Psoas muscle (tissue), 8 donors: Measurements from ENCODE around the gene GALNT9. TPM values are rescaled to one million over a fixed set of nuclear protein-coding genes. Genes with fewer than 3 reads are reported as not detected.

Source experiments
- ATAC-seq, 4 donors: fragments of 200-7000 bp; cut with Tn5 transposase; one replicate each; pipeline ENCODE4 v1.9.1; 2020; ENCODE audit warnings: moderate library complexity in 3 of 4, mild to moderate bottlenecking in 2 of 4
- DNase-seq, 2 donors: peaks; one replicate each; pipeline ENCODE4 v3.0.0-alpha.2; 2020
- H3K27ac ChIP-seq: fragments of 200-600 bp; one replicate; pipeline ENCODE4 v1.8.0; 2022
- H3K27me3 ChIP-seq, 3 donors: fragments of 200-600 bp in 1 of 3; one replicate each; pipeline versions ENCODE4 v1.6.1 to v1.8.0; 2013 to 2022; ENCODE audit warnings: low read length in 2 of 3, mild to moderate bottlenecking in 2 of 3, moderate library complexity in 1 of 3; ENCODE audit not compliant: insufficient read depth in 3 of 3
- H3K36me3 ChIP-seq, 2 donors: fragments of 200-600 bp in 1 of 2; one replicate each; pipeline versions ENCODE4 v1.6.1 to v1.8.0; 2013 to 2022; ENCODE audit warnings: low read depth in 1 of 2, mild to moderate bottlenecking in 1 of 2, moderate library complexity in 1 of 2; ENCODE audit not compliant: insufficient read depth in 1 of 2
- H3K4me1 ChIP-seq: fragments of 200-600 bp; one replicate; pipeline ENCODE4 v1.8.0; 2022
- H3K4me3 ChIP-seq: fragments of 200-600 bp; one replicate; pipeline ENCODE4 v1.8.0; 2022; ENCODE audit warnings: mild to moderate bottlenecking
- H3K9me3 ChIP-seq: fragments of 200-600 bp; one replicate; pipeline ENCODE4 v1.8.0; 2022
- CTCF ChIP-seq: fragments of 200-600 bp; IDR thresholded peaks from one replicate; pipeline ENCODE4 v1.8.0; 2022; ENCODE audit warnings: antibody characterized with exemption
- WGBS, 3 donors: extraction: QIAGEN DNeasy Blood & Tissue Kit; methylation state at CpG; one replicate each; pipeline versions ENCODE4 v1.1.6 to v1.1.7; 2013; 5-methylcytosine and 5-hydroxymethylcytosine counted together
- intact Hi-C, 2 donors: fragments of 100-400 bp; cut with DNase I; formaldehyde crosslinking; loops; one replicate each; pipeline versions ENCODE4 v1.11.0 to v1.14.2; 2022
- polyA plus RNA-seq, 3 donors: library from polyadenylated mRNA; stranded (reverse); fragments of 200-250 nt; gene quantifications; one replicate each; pipeline ENCODE4 v1.2.3, GENCODE V29; 2013
- total RNA-seq, 4 donors: library from RNA; stranded (reverse); fragmentation: NEBNext Ultra II Directional in 2 of 4; extraction: Animal tissue kit (Norgen Biotek cat#: 25700) in 2 of 4; gene quantifications; one replicate each; pipeline versions ENCODE4 v1.2.1 to v1.2.4, GENCODE V29; 2021 to 2023
- donor health status: healthy with polysubstance abuse.
- donor health status: DM: no; HTN: no; CAD: no; lungs with moderate emphysema.
- donor health status: Bipolar disorder and iron deficiency.
- donor health status: healthy.
- donor health status: DM: yes; HTN: yes; CAD: no.
- donor health status: DM: no; HTN: no; CAD: no.
- donor health status: DM: no; HTN: no; CAD: no.
- donor health status: DM: yes; HTN: yes; CAD: no.

The GALNT9 gene
- total and polyA plus RNA-seq, 7 donors, result 0.01 to 0.21 (median 0.08) TPM; not detected in 4

- Histone ChIP-seq H3K27me3 (peaks cover 0 to 82% (median 22%) of the 10 kb centered on the region in 3 donors), H3K4me3 (no peak overlapping the region), H3K9me3 (no peaks in the 10 kb centered on the region), H3K27ac (no peak overlapping the region), H3K4me1 (no peaks in the 10 kb centered on the region), H3K36me3 (no peaks in the 10 kb centered on the region)
- DNase-seq, result peak; percentile 40 to 64
- no peak for TF ChIP-seq CTCF
- peak in 1 of 4 donors; percentile 35 for ATAC-seq
- 5 to 7% (median 5%) methylated on average over 35 to 51 of the region's 51 CpGs for WGBS, 3 donors
- intact Hi-C loops, result no loop called here
These were observed 43.3 kb downstream of the GALNT9 start for GRCh38 chr12:132285991-132286681.

GRCh38 chr12:132284827-132285741 lies 44.3 kb downstream of the GALNT9 start:
- no peak for TF ChIP-seq CTCF
- DNase-seq (peak in 1 of 2 donors; percentile 8), ATAC-seq (no peak)
- Histone ChIP-seq H3K27ac (no peak overlapping the region), H3K36me3 (no peaks in the 10 kb centered on the region), H3K4me3 (no peak overlapping the region), H3K4me1 (no peaks in the 10 kb centered on the region), H3K27me3 (peaks cover 0 to 89% (median 22%) of the 10 kb centered on the region in 3 donors), H3K9me3 (no peaks in the 10 kb centered on the region)
- 26 to 44% (median 27%) methylated on average over 38 of the region's 38 CpGs for WGBS, 3 donors
- intact Hi-C loops, result no loop called here

- 66 to 74% (median 68%) methylated on average over 33 of the region's 33 CpGs for WGBS, 3 donors
- Histone ChIP-seq H3K4me3 (no peak overlapping the region), H3K27ac (no peak overlapping the region), H3K9me3 (no peaks in the 10 kb centered on the region), H3K4me1 (no peaks in the 10 kb centered on the region), H3K27me3 (peaks cover 0 to 89% (median 29%) of the 10 kb centered on the region in 3 donors), H3K36me3 (no peaks in the 10 kb centered on the region)
- no peak for TF ChIP-seq CTCF
- peak in 1 of 2 donors; percentile 6 for DNase-seq
- ATAC-seq, result no peak
- intact Hi-C loops, result no loop called here
These were observed 45.1 kb downstream of the GALNT9 start for GRCh38 chr12:132284071-132284826.

- no peak for TF ChIP-seq CTCF
- Histone ChIP-seq H3K9me3 (no peaks in the 10 kb centered on the region), H3K27ac (no peak overlapping the region), H3K27me3 (peaks cover 0 to 90% (median 36%) of the 10 kb centered on the region in 3 donors), H3K4me1 (no peaks in the 10 kb centered on the region), H3K36me3 (no peaks in the 10 kb centered on the region), H3K4me3 (no peak overlapping the region)
- WGBS, 3 donors, result 58 to 63% (median 62%) methylated on average over 33 to 39 of the region's 39 CpGs
- ATAC-seq, result no peak
- DNase-seq, result peak in 1 of 2 donors; percentile 30
- intact Hi-C loops, result no loop called here
These were observed 46.2 kb downstream of the GALNT9 start for GRCh38 chr12:132282950-132283771.
